GM08714 (cell line): Measurements from ENCODE around the gene TP53I11.

ENCODE experiments used
- H3K4me3 ChIP-seq: fragments of 200-500 bp; sonication (Bioruptor generic); 2 replicates; pipeline ENCODE4 v1.5.1; 2014; ENCODE audit warnings: mild to moderate bottlenecking, low read length, inconsistent platforms
- ZNF274 ChIP-seq: IDR thresholded peaks from 2 replicates; pipeline ENCODE4 v1.6.1; 2012; ENCODE audit warnings: mild to moderate bottlenecking, low read depth, low read length

TP53I11 gene

DNA sequence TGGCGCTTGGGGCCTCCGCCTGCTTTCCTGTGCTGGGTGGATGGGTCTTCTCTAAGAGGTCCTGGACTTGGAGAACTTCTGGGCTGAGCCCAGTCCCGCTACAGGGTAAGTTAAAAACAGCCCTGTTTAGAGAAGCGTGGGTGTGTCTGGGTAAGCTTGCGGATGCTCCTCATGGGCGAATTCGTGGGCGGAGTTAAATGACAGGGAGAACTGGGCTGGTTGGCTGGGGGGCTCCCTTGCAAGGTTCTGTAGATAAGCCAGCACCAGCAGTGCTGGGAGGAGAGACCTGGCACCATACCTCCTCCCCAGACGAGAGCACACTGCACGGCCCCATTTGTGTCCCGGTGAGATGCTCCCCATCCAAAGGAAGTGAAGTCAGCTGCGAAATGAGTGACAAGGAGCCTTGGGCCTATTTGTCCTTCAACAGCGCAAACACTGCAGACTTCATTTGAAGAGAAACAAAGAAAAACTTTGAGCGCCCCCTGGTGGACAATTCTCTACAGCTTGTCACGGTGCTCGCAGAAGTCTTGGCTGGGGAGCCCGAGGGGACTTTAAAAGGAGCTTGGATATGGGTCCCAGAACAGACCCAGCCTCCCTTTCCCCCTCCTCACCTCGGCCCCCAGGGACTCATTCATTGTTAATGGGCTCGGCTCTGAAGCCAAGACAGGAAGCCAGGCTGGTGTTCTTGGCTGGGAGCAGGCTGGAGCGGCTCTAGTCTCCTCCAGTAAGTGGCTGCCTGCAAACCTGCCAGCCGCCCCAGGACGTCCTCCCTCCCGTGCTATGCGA is 39.5 kb downstream of the TP53I11 start:
- TF ChIP-seq ZNF274: no peak
- no peak overlapping the region for H3K4me3 ChIP-seq

GRCh38 chr11:44910591-44910990 is 40.1 kb downstream of the TP53I11 start:
- no peak for TF ChIP-seq ZNF274

GRCh38 chr11:44909557-44909956 is 41.1 kb downstream of the TP53I11 start:
- TF ChIP-seq ZNF274: no peak
- H3K4me3 ChIP-seq: no peak overlapping the region

More at GRCh38 chr11:44910591-44910990, 40.1 kb downstream of the TP53I11 start:
- no peak overlapping the region for H3K4me3 ChIP-seq

DNA sequence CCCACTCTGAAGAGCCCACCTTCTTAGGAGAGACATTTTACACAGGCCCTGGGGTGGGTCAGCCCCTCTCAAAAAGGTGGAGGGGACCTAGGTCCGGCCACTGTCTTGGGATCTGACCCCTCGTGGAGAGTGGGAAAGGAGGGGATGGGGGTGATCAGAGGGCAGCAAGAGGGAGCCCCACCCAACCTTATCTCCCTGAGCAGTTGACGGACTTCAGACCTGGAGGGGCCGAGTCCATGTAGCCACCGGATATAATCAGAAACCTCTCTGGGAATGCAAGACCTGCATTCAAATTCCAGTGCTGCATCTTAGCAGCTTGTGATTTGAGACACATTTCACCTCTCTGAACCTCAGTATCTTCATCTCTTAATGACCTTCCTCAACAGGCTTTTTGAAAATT is 44.0 kb downstream of the TP53I11 start:
- TF ChIP-seq ZNF274: no peak

GRCh38 chr11:44905131-44905866 is 45.4 kb downstream of the TP53I11 start:
- TF ChIP-seq ZNF274: no peak
- no peak overlapping the region for H3K4me3 ChIP-seq

More for the DNA sequence above, 44.0 kb downstream of the TP53I11 start:
- no peak overlapping the region for H3K4me3 ChIP-seq

GRCh38 chr11:44904261-44905020 is 46.2 kb downstream of the TP53I11 start:
- TF ChIP-seq ZNF274: no peak
- H3K4me3 ChIP-seq: no peak overlapping the region

- no peak overlapping the region for H3K4me3 ChIP-seq
- TF ChIP-seq ZNF274: no peak
Observed at GRCh38 chr11:44903518-44903917, 47.2 kb downstream of the TP53I11 start.

- TF ChIP-seq ZNF274: no peak
- H3K4me3 ChIP-seq: no peak overlapping the region
Observed at GRCh38 chr11:44903035-44903434, 47.6 kb downstream of the TP53I11 start.

DNA sequence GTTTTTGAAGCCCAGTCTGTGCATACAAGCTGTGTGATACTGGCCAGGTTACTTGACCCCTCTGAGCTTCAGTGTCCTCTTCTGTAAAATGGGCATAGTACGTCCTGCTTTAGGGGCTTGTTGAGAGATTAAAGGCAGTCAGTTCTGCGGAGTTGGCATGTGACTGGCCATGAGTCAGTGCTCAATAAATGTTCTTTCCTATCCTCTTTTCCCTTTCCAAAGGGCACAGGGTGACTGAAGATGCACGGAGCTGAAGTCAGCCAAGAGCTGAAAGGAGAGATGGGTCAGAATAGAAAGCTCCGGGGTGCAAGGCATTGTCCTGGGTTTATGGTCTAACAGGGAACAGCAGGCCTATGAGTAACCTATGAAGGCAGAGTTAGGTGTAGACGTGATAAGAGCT is 48.9 kb downstream of the TP53I11 start:
- no peak overlapping the region for H3K4me3 ChIP-seq
- TF ChIP-seq ZNF274: no peak

DNA sequence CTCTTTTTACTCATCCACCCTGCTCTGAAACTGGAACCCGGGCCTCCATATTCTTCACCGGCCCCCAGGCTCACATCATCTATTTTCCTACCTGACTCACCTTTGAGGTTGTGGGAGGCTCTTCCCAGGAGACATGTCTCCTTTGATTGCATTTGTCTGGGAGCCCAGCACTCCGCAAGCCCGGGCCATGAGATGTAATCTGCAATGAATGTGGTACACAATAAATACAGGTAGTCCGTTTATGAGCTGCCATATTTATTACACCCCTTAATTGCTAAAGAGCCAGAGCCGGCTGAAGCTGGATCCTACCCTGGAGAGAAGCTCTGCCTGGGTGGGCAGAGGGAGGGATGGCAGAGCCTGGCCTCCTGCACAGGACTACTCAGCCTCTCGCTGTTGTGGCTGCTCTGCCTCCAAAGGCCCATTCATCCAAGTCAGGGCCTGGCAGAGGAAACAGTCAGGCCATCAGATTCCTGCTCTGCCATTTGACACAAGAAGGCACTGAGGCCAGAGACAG is 49.5 kb downstream of the TP53I11 start:
- H3K4me3 ChIP-seq: no peak overlapping the region
- no peak for TF ChIP-seq ZNF274

DNA sequence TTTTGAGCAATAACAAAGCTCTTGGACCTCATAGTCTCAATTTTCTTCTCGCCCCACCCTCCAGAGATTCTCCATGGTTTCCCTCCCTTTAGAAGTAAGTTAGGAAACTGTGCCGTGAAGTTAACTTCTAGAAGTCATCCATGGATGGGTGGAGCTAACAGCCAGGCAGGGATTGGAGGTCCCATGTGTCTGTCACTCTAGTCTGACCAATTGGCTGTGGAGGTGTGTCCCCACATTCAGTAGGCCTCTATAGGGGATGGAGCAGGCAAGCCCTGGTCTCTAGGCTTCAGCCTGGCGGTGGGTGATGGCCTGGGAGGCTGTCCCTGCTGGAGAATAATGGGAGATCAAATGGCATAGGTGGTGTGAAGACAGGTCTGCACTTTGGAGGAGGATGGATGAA is 50.7 kb downstream of the TP53I11 start:
- no peak overlapping the region for H3K4me3 ChIP-seq
- TF ChIP-seq ZNF274: no peak

GRCh38 chr11:44893846-44894617 is 56.7 kb downstream of the TP53I11 start:
- no peak overlapping the region for H3K4me3 ChIP-seq

DNA sequence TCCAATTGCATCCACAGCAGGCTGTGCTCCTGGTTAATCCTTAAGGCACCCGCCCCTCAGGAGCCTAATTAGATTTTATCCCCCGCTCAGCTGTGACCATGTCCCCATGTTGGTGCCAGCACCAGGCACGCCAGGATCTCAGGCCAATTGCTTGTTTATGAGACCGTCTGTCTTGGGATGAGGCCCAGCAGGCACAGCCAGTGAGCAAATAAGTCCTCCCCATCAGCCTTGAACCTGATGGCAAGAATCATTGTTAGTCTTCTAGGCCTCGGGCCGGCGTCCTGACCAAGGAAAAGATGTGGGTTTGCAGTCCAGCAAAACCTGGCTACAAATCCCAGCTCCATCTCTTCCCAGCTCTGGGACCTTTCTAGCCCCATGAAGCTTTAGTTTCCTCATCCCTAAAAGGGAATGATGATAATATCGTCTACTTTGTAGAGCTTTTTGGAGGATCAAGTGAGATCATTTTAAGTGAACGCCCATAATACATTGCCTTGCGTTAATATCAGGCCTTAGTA is 57.3 kb downstream of the TP53I11 start:
- H3K4me3 ChIP-seq: no peak overlapping the region
- TF ChIP-seq ZNF274: no peak

More at GRCh38 chr11:44893846-44894617, 56.7 kb downstream of the TP53I11 start:
- TF ChIP-seq ZNF274: no peak

- TF ChIP-seq ZNF274: no peak
- H3K4me3 ChIP-seq: no peak overlapping the region
Observed at GRCh38 chr11:44892843-44893242, 57.8 kb downstream of the TP53I11 start.
